ENCODE measurements around the gene KRT1. TPM values are rescaled to one million over a fixed set of nuclear protein-coding genes. Genes with fewer than 3 reads are reported as not detected.

The KRT1 gene
- total RNA-seq, 4 donors from 2014 or later: not detected

DNA sequence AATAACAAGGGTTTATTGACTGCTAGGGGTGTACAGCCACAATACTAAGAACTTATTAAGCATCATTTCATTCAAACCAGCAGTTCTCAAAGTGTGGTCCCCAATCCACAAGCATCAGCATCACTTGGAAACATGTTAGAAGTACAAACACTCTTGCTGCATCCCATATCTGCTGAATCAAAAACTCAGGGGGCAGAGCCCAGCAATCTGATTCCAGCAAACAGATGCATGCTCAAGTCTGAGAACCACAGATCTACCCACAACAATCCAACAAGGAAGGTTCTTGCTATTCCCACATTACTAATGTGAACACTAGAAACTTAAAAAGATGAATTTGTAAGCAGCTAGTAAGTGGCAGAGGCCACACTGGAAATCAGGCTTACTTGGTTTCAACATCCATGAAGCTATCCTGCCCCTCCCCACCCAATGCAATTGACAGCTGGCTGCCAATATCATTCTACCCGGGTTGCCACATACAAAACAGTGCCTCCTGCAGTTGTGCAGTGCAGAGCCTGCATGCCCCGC is 16.9 kb upstream of the KRT1 start:
- H3K36me3 ChIP-seq: no peaks in the 10 kb centered on the region
- H3K4me1 ChIP-seq: peaks cover 0 to 3% (median 0%) of the 10 kb centered on the region in 4 donors
- no peak for TF ChIP-seq POLR2AphosphoS5 (IDR thresholded peaks at IDR 0.05)
- TF ChIP-seq POLR2A (IDR thresholded peaks at IDR 0.05; ENCODE audit: low read depth): no peak
- no peak overlapping the region for H3K27ac ChIP-seq (replicated peaks in 1 of 4)
- no peak for DNase-seq (ENCODE audit: extremely low spot score)
- intact Hi-C loops (cut with DNase I): no loop called here
- H3K27me3 ChIP-seq: peaks cover 0 to 55% (median 0%) of the 10 kb centered on the region in 4 donors
- no peak overlapping the region for H3K4me3 ChIP-seq
- H3K9me3 ChIP-seq: no peaks in the 10 kb centered on the region
- 75% methylated on average over 2 of the region's 2 CpGs for WGBS

DNA sequence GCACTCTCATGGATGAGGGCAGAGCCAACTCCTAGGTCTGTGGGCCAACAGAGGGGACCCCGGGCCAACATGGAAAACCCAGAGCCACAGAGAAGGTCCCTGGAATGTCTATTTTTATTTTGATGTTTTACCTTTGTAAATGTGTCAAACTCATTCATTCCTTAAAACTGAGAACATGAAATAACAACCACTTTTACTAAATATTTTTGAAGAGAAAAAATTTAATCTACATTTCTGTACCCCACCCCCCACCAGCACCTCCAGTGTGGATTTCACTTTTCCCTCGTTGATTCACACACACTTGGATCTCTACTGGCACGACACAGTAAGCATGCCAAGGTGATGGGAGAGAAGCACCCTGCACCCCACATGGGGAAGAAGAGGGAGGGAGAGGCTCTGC is 16.4 kb upstream of the KRT1 start:
- 64% methylated on average over 3 of the region's 3 CpGs for WGBS
- no peak overlapping the region for H3K4me3 ChIP-seq
- DNase-seq (ENCODE audit: extremely low spot score): no peak
- no peaks in the 10 kb centered on the region for H3K9me3 ChIP-seq
- peaks cover 0 to 56% (median 0%) of the 10 kb centered on the region in 4 donors for H3K27me3 ChIP-seq
- no peaks in the 10 kb centered on the region for H3K36me3 ChIP-seq
- TF ChIP-seq CTCF (IDR thresholded peaks at IDR 0.05): no peak
- no peak for TF ChIP-seq POLR2AphosphoS5 (IDR thresholded peaks at IDR 0.05)
- TF ChIP-seq POLR2A (IDR thresholded peaks at IDR 0.05; ENCODE audit: low read depth): no peak
- no peak for TF ChIP-seq EP300 (IDR thresholded peaks at IDR 0.05)
- intact Hi-C loops (cut with DNase I): no loop called here
- H3K4me1 ChIP-seq: peaks cover 0 to 3% (median 2%) of the 10 kb centered on the region in 4 donors
- H3K27ac ChIP-seq (replicated peaks in 1 of 4): no peak overlapping the region

GRCh38 chr12:52695039-52695438 is 14.8 kb upstream of the KRT1 start:
- Histone ChIP-seq H3K9me3 (no peaks in the 10 kb centered on the region), H3K27me3 (peaks cover 0 to 61% (median 0%) of the 10 kb centered on the region in 4 donors), H3K36me3 (no peaks in the 10 kb centered on the region), H3K4me1 (peaks cover 13 to 18% (median 15%) of the 10 kb centered on the region in 4 donors), H3K27ac (replicated peaks in 1 of 4) (no peak overlapping the region), H3K4me3 (no peak overlapping the region)
- intact Hi-C loops (cut with DNase I): no loop called here
- TF ChIP-seq POLR2A (IDR thresholded peaks at IDR 0.05; ENCODE audit: low read depth) (no peak), CTCF (IDR thresholded peaks at IDR 0.05) (no peak), POLR2AphosphoS5 (IDR thresholded peaks at IDR 0.05) (no peak), EP300 (IDR thresholded peaks at IDR 0.05) (no peak)
- WGBS: 83% methylated on average over 3 of the region's 3 CpGs
- DNase-seq (ENCODE audit: extremely low spot score): no peak

DNA sequence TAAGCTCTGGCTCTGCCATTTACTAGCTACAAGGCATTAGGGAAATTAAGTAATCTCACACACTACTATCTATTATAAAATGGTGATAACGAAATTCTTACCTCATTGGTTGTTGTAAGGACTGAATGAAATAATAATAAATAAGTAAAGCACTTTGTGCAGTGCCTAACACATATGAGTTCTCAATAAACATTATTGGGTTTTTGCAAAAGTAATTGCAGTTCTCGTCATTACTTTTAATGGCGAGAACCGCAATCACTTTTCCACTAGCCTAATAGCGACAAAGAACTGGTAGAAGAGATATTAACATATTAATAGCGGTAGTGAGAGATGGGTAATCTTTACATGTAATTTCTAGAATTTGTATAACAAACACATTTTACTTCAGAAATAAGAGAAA is 13.9 kb upstream of the KRT1 start:
- no peak overlapping the region for H3K4me3 ChIP-seq
- intact Hi-C loops (cut with DNase I): no loop called here
- 94% methylated on average over 6 of the region's 6 CpGs for WGBS
- no peak overlapping the region for H3K27ac ChIP-seq (replicated peaks in 1 of 4)
- TF ChIP-seq CTCF (IDR thresholded peaks at IDR 0.05): no peak
- TF ChIP-seq POLR2A (IDR thresholded peaks at IDR 0.05; ENCODE audit: low read depth): no peak
- TF ChIP-seq POLR2AphosphoS5 (IDR thresholded peaks at IDR 0.05): no peak
- TF ChIP-seq EP300 (IDR thresholded peaks at IDR 0.05): no peak
- no peak for DNase-seq (ENCODE audit: extremely low spot score)
- H3K9me3 ChIP-seq: no peaks in the 10 kb centered on the region
- H3K27me3 ChIP-seq: peaks cover 0 to 53% (median 0%) of the 10 kb centered on the region in 4 donors
- H3K36me3 ChIP-seq: no peaks in the 10 kb centered on the region
- H3K4me1 ChIP-seq: peaks cover 10 to 19% (median 15%) of the 10 kb centered on the region in 4 donors

- Histone ChIP-seq H3K4me3 (no peak overlapping the region), H3K9me3 (no peaks in the 10 kb centered on the region), H3K36me3 (no peaks in the 10 kb centered on the region), H3K27ac (replicated peaks in 1 of 4) (no peak overlapping the region), H3K27me3 (peaks cover 0 to 52% (median 0%) of the 10 kb centered on the region in 4 donors), H3K4me1 (peaks cover 10 to 19% (median 15%) of the 10 kb centered on the region in 4 donors)
- intact Hi-C loops (cut with DNase I): no loop called here
- DNase-seq (ENCODE audit: extremely low spot score): no peak
- no peak for TF ChIP-seq POLR2AphosphoS5 (IDR thresholded peaks at IDR 0.05)
- no peak for TF ChIP-seq POLR2A (IDR thresholded peaks at IDR 0.05; ENCODE audit: low read depth)
- no peak for TF ChIP-seq CTCF (IDR thresholded peaks at IDR 0.05)
- no peak for TF ChIP-seq EP300 (IDR thresholded peaks at IDR 0.05)
- 73% methylated on average over 5 of the region's 5 CpGs for WGBS
Observed at GRCh38 chr12:52693261-52693660, 13.1 kb upstream of the KRT1 start.

All from esophagus muscularis mucosa (tissue), 4 donors.